ENCODE measurements around the gene FHOD3.

Gene FHOD3

GRCh38 chr18:36729197-36729596, 431.7 kb downstream of the FHOD3 start:
- no peak for DNase-seq (ENCODE audit: low read depth)
- TF ChIP-seq, protein P1, sequence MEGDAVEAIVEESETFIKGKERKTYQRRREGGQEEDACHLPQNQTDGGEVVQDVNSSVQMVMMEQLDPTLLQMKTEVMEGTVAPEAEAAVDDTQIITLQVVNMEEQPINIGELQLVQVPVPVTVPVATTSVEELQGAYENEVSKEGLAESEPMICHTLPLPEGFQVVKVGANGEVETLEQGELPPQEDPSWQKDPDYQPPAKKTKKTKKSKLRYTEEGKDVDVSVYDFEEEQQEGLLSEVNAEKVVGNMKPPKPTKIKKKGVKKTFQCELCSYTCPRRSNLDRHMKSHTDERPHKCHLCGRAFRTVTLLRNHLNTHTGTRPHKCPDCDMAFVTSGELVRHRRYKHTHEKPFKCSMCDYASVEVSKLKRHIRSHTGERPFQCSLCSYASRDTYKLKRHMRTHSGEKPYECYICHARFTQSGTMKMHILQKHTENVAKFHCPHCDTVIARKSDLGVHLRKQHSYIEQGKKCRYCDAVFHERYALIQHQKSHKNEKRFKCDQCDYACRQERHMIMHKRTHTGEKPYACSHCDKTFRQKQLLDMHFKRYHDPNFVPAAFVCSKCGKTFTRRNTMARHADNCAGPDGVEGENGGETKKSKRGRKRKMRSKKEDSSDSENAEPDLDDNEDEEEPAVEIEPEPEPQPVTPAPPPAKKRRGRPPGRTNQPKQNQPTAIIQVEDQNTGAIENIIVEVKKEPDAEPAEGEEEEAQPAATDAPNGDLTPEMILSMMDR (conservative IDR thresholded peaks at IDR 0.05; ENCODE audit: low read length) = no peak
- H3K4me3 ChIP-seq (ENCODE audit: low read length) = no peak overlapping the region

GRCh38 chr18:36732264-36732663, 434.8 kb downstream of the FHOD3 start:
- no peak for DNase-seq (ENCODE audit: low read depth)
- no peak overlapping the region for H3K4me3 ChIP-seq (ENCODE audit: low read length)
- TF ChIP-seq, protein P1 (conservative IDR thresholded peaks at IDR 0.05; ENCODE audit: low read length) = no peak

DNA sequence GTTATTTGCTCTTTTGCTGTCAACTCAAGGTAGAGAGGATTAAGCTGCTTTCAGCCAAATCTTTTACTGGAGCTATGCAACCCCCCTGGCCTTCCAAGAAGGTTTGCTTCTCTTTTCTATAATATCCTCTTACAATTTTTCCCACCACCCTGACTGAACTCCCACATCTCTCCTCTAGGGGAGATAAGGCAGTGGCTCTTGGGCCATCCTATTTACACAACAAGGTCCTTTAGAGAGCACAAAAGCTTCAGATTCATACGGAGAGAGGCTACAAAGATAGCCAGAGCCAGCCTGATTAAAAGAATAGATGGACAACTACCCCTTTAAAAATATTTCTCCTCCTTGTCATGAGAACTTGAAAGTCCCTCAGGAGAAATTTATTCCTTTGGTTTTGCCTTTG, 435.6 kb downstream of the FHOD3 start:
- H3K4me3 ChIP-seq (ENCODE audit: low read length) = no peak overlapping the region
- no peak for DNase-seq (ENCODE audit: low read depth)
- TF ChIP-seq, protein P1 (conservative IDR thresholded peaks at IDR 0.05; ENCODE audit: low read length) = no peak

GRCh38 chr18:36734596-36734995, 437.1 kb downstream of the FHOD3 start:
- TF ChIP-seq, protein P1 (conservative IDR thresholded peaks at IDR 0.05; ENCODE audit: low read length) = no peak
- no peak for DNase-seq (ENCODE audit: low read depth)
- no peak overlapping the region for H3K4me3 ChIP-seq (ENCODE audit: low read length)

DNA sequence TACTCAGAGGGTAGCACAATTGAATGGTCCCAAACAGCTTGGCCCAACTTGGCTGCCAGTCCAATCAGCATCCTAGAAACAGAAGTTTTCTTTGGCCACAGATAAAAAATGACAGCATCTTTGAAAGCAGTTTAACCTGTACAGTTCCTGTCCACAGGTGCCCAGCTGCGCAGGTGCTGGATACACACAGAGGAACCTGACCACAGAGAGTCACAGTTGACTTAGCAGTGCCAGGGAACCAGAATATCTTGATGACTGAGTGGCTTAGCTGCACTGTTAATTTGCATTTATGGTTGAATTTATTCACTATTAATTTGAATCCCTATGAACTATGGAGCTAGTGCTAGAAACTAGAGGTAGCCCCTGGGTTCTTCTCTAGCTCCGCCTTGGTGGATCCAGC, 437.6 kb downstream of the FHOD3 start:
- no peak overlapping the region for H3K4me3 ChIP-seq (ENCODE audit: low read length)
- TF ChIP-seq, protein P1 (conservative IDR thresholded peaks at IDR 0.05; ENCODE audit: low read length) = no peak
- DNase-seq (ENCODE audit: low read depth) = no peak

- TF ChIP-seq, protein P1 (conservative IDR thresholded peaks at IDR 0.05; ENCODE audit: low read length) = no peak
- no peak for DNase-seq (ENCODE audit: low read depth)
- H3K4me3 ChIP-seq (ENCODE audit: low read length) = no peak overlapping the region
Measured at GRCh38 chr18:36736094-36736493, 438.6 kb downstream of the FHOD3 start.

DNA sequence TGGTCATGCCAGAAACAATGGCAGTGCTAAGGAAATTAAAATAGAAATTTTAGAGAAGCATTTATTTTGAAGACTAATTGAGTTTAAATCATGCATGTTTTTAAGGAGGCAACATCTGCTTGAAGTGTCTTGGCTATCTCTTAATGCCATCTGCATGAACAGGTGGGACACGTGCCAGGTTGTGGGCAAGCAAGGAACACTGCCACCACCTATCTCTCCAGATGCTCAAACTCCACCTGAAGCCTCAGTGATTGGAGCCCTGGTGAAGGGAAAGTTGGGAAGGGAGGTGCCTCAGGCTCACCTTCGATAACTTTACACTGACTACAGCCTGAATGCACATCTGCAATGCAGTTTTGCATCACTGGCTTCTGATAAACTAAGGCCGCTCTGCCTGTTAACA, 439.8 kb downstream of the FHOD3 start:
- DNase-seq (ENCODE audit: low read depth) = no peak

More for the DNA sequence above, 439.8 kb downstream of the FHOD3 start:
- TF ChIP-seq, protein P1 (conservative IDR thresholded peaks at IDR 0.05; ENCODE audit: low read length) = no peak
- H3K4me3 ChIP-seq (ENCODE audit: low read length) = no peak overlapping the region
